ENCODE measurements around the gene TMEM209.

DNA sequence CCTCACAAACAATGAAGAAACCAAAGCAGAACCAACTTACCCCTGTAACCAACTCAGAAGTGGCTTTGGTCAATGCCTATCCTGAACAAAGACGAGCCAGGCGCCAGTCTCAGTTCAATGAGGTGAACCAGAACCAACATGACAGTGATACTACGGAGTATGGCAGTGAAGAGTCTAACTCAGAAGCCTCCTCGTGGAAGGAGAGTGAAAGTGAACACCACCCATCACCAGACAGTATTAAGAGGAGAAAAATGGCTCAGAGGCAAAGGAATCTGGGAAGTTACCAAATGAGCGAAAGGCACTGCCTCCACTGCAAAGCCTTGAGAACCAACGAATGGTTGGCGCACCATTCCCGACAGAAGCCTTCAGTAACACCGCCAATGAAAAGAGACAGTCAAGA is 10.8 kb upstream of the TMEM209 start:
- TF ChIP-seq, protein P1, sequence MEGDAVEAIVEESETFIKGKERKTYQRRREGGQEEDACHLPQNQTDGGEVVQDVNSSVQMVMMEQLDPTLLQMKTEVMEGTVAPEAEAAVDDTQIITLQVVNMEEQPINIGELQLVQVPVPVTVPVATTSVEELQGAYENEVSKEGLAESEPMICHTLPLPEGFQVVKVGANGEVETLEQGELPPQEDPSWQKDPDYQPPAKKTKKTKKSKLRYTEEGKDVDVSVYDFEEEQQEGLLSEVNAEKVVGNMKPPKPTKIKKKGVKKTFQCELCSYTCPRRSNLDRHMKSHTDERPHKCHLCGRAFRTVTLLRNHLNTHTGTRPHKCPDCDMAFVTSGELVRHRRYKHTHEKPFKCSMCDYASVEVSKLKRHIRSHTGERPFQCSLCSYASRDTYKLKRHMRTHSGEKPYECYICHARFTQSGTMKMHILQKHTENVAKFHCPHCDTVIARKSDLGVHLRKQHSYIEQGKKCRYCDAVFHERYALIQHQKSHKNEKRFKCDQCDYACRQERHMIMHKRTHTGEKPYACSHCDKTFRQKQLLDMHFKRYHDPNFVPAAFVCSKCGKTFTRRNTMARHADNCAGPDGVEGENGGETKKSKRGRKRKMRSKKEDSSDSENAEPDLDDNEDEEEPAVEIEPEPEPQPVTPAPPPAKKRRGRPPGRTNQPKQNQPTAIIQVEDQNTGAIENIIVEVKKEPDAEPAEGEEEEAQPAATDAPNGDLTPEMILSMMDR (IDR thresholded peaks at IDR 0.05): no peak
- no peak for TF ChIP-seq POLR2A (IDR thresholded peaks at IDR 0.05)

Data from adrenal gland (tissue), 5 donors.